HG03442 (cell line): ENCODE measurements around the gene VANGL2.
"Not testable (repeated sequence)": the region's sequence is repeated elsewhere in the genome, so short reads cannot be mapped to it uniquely, and the experiment has no call there.

Experiments used
- ATAC-seq: cut with Tn5 transposase; IDR thresholded peaks from one replicate; pipeline ENCODE4 v1.9.1; 2021; ENCODE audit warnings: mild to moderate bottlenecking, moderate library complexity; ENCODE audit not compliant: unreplicated experiment

VANGL2 gene

GRCh38 chr1:160369087-160369486 is 31.3 kb upstream of the VANGL2 start:
- ATAC-seq, result no peak

GRCh38 chr1:160370561-160371345 is 29.6 kb upstream of the VANGL2 start:
- ATAC-seq, result no peak

- ATAC-seq, result no peak
These were observed 29.1 kb upstream of the VANGL2 start for GRCh38 chr1:160371346-160371631.

GRCh38 chr1:160371756-160372155 is 28.6 kb upstream of the VANGL2 start:
- no peak for ATAC-seq

- no peak for ATAC-seq
These were observed 26.7 kb upstream of the VANGL2 start for GRCh38 chr1:160373696-160374095.

- no peak for ATAC-seq
These were observed 25.9 kb upstream of the VANGL2 start for GRCh38 chr1:160374306-160375110.

- peak; percentile 45 for ATAC-seq
These were observed 24.4 kb upstream of the VANGL2 start for GRCh38 chr1:160375788-160376524.

- ATAC-seq, result peak; percentile 58
These were observed 23.7 kb upstream of the VANGL2 start for GRCh38 chr1:160376525-160377131.

GRCh38 chr1:160377585-160378206 is 22.7 kb upstream of the VANGL2 start:
- no peak for ATAC-seq

- ATAC-seq, result not testable (repeated sequence)
These were observed 15.6 kb upstream of the VANGL2 start for GRCh38 chr1:160384812-160385211.

GRCh38 chr1:160388406-160388805 is 12.0 kb upstream of the VANGL2 start:
- ATAC-seq, result not testable (repeated sequence)

GRCh38 chr1:160394673-160395072 is 5.7 kb upstream of the VANGL2 start:
- no peak for ATAC-seq

- ATAC-seq, result no peak
These were observed 2.7 kb upstream of the VANGL2 start for GRCh38 chr1:160397651-160398050.

- ATAC-seq, result no peak
These were observed 1.5 kb upstream of the VANGL2 start for GRCh38 chr1:160398823-160399222.

- ATAC-seq, result no peak
These were observed 681 bp upstream of the VANGL2 start for GRCh38 chr1:160399544-160400222.

- ATAC-seq, result no peak
These were observed 502 bp downstream of the VANGL2 start for GRCh38 chr1:160400646-160401486.

- ATAC-seq, result no peak
These were observed 1.1 kb downstream of the VANGL2 start for GRCh38 chr1:160401487-160401805.

- no peak for ATAC-seq
These were observed 1.8 kb downstream of the VANGL2 start for GRCh38 chr1:160402001-160402795.

GRCh38 chr1:160403244-160403643 is 2.9 kb downstream of the VANGL2 start:
- no peak for ATAC-seq
